Right atrium auricular region (tissue), 2 donors: ENCODE results near the gene LRTM2. TPM values are rescaled to one million over a fixed set of nuclear protein-coding genes. Genes with fewer than 3 reads are reported as not detected.

ENCODE experiments used
- DNase-seq: peaks from one replicate; pipeline ENCODE4 v3.0.0-alpha.2; 2019; ENCODE audit warnings: low spot score
- H3K27ac ChIP-seq, 2 donors: fragments of 200-600 bp; sonication (generic); 1 replicate in 1 of 2; 2 replicates in 1 of 2; pipeline ENCODE4 v1.5.1; 2016 to 2019
- H3K27me3 ChIP-seq, 2 donors: fragments of 200-600 bp; sonication (generic); one replicate each; pipeline versions ENCODE4 v1.5.1 to v1.6.0; 2017 to 2019
- H3K36me3 ChIP-seq: fragments of 200-600 bp; sonication (generic); one replicate; pipeline ENCODE4 v1.5.1; 2016
- H3K4me1 ChIP-seq, 2 donors: fragments of 200-600 bp; sonication (generic); one replicate each; pipeline versions ENCODE4 v1.5.1 to v1.6.0; 2017 to 2019
- H3K4me3 ChIP-seq, 2 donors: fragments of 200-600 bp; sonication (generic); 1 replicate in 1 of 2; 2 replicates in 1 of 2; pipeline ENCODE4 v1.5.1; 2017 to 2019; ENCODE audit warnings: mild to moderate bottlenecking in 1 of 2, moderate library complexity in 1 of 2
- H3K9me3 ChIP-seq, 2 donors: fragments of 200-600 bp; sonication (generic); one replicate each; pipeline ENCODE4 v1.5.1; 2019
- total RNA-seq, 2 donors: library from RNA; depleted of rRNA; stranded (reverse); fragments of >200 nt; gene quantifications; one replicate each; pipeline ENCODE4 v1.1.0, GENCODE V29; 2016
- TF ChIP-seq, protein P1 (sequence below), 2 donors: fragments of 200-600 bp; sonication (generic); IDR thresholded peaks; one replicate each; pipeline ENCODE4 v1.5.1; 2019; ENCODE audit warnings: antibody characterized with exemption in 2 of 2

LRTM2 gene
- total RNA-seq, 2 donors from 2014 or later = not detected

DNA sequence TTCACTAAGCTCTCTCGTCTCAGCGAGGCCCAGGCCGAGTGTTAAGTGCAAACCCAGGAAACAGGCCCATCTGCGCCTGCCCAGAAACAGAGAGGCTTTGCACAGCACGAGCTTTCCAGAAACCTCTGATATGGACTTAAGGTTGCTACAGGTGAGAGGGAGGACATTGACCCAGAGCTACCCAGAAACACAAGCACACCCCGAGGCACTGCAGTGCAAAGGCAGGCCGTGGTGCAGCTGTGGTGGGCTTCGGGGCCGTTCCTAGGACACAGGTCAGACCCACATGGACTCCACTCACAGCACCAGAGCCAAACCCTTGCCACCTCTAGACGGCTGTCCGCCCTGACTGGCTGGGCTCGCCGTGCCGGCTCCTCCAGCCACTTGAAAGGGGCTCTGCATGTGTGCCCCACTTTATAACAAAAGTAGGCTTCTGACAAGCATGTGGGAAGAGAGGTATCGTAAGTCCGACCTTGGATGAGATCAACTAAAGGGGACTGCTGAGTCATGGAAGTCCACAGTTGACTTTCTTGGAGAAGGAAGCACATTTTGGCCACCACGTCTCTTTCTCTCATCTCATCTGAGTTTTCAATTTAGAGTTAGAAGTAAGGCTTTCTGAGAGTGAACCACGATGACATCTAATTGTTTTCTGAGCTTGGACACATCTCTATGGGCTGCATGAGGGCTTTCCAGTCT is 59.9 kb downstream of the LRTM2 start:
- Histone ChIP-seq H3K4me3 (no peak overlapping the region), H3K27me3 (no peaks in the 10 kb centered on the region), H3K27ac (no peak overlapping the region), H3K9me3 (no peaks in the 10 kb centered on the region), H3K36me3 (no peaks in the 10 kb centered on the region), H3K4me1 (no peaks in the 10 kb centered on the region)
- TF ChIP-seq, protein P1, sequence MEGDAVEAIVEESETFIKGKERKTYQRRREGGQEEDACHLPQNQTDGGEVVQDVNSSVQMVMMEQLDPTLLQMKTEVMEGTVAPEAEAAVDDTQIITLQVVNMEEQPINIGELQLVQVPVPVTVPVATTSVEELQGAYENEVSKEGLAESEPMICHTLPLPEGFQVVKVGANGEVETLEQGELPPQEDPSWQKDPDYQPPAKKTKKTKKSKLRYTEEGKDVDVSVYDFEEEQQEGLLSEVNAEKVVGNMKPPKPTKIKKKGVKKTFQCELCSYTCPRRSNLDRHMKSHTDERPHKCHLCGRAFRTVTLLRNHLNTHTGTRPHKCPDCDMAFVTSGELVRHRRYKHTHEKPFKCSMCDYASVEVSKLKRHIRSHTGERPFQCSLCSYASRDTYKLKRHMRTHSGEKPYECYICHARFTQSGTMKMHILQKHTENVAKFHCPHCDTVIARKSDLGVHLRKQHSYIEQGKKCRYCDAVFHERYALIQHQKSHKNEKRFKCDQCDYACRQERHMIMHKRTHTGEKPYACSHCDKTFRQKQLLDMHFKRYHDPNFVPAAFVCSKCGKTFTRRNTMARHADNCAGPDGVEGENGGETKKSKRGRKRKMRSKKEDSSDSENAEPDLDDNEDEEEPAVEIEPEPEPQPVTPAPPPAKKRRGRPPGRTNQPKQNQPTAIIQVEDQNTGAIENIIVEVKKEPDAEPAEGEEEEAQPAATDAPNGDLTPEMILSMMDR (IDR thresholded peaks at IDR 0.05) = no peak
- peak; percentile 30 for DNase-seq

DNA sequence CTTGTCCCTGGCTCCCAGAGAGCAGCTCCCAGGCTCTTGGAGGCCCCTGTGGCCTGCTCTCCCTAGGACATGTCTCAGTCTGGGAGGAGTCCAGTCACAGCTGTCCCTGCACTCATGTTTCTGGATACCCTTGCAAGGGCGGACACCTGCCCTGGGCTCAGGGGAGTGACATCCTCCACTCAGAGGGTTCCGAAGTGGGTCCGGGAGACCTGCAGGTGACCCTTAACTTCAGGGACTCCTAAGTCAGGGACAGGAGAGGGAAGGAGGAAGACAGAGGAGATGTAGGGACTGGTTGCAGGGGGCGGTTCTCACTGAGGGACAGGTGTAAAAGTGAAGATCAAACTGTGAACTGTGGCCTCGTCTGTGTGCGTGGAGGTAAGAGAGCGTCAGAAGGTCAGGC is 60.5 kb downstream of the LRTM2 start:
- H3K27me3 ChIP-seq = no peaks in the 10 kb centered on the region
- peak; percentile 50 for DNase-seq
- H3K27ac ChIP-seq = no peak overlapping the region
- no peaks in the 10 kb centered on the region for H3K9me3 ChIP-seq
- TF ChIP-seq, protein P1 (IDR thresholded peaks at IDR 0.05) = no peak
- no peaks in the 10 kb centered on the region for H3K4me1 ChIP-seq
- H3K36me3 ChIP-seq = no peaks in the 10 kb centered on the region
- no peak overlapping the region for H3K4me3 ChIP-seq

DNA sequence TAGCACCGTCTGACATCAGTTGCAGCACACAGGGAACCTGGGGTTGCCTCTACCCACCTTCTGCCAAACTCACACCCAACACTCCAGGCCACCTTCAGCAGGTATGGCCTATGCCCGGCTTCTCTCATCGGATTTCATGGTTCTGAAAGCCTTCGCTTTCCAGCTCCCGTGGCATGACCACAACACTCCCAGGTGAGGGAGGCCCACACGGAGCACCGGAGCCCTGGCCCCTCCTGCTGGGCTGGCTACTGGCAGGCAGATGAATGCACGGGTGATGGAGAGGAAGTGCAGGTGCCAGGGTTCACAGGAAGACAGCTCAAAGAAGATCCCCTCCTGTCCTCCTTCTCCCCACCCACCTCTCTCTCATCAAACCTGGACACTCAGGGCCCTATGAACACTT is 60.9 kb downstream of the LRTM2 start:
- no peak overlapping the region for H3K27ac ChIP-seq
- no peaks in the 10 kb centered on the region for H3K4me1 ChIP-seq
- H3K9me3 ChIP-seq = no peaks in the 10 kb centered on the region
- DNase-seq = peak; percentile 26
- no peaks in the 10 kb centered on the region for H3K27me3 ChIP-seq
- H3K36me3 ChIP-seq = no peaks in the 10 kb centered on the region
- no peak overlapping the region for H3K4me3 ChIP-seq
- TF ChIP-seq, protein P1 (IDR thresholded peaks at IDR 0.05) = no peak

DNA sequence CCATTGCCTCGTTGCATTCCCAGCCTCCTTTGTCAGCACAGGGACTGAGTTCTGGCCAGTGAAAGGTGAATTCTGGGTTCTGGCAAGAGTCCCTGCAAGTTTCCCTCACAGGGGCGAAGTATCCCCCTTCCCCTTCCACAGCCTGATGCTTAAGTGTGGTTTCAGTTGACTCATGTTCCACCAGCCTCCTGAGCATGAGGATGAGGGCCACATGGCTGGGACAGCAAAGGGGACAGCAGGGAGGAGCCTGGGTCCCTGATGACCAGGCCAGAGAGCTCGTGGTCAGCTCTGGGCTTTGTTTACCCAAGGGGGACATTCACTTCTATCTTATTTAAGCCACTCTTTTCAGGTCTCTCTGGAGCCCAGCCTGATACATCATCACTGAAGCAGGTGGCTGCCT is 61.6 kb downstream of the LRTM2 start:
- DNase-seq = peak; percentile 47
- Histone ChIP-seq H3K27me3 (no peaks in the 10 kb centered on the region), H3K4me3 (no peak overlapping the region), H3K4me1 (no peaks in the 10 kb centered on the region), H3K36me3 (no peaks in the 10 kb centered on the region), H3K9me3 (no peaks in the 10 kb centered on the region), H3K27ac (no peak overlapping the region)
- TF ChIP-seq, protein P1 (IDR thresholded peaks at IDR 0.05) = no peak

DNA sequence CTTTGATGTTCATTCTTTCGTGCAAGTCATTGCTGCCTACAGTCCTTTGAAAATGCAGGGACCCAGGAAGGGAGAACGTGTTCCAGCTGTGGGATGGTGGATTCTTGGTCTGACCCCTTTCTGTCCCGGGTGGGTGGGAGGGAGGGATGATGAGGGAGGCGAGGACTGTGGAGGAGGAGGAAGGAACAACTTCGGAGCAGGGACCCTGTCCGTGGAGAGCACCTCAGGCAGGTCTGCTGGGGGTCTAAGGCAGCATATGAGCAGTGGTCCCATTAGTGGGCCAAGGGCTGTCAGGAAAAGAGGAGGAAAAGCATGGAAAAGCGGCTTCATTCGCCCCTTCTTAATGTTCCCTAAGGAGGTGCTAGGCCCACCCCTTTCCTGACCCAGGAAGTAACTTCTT is 62.0 kb downstream of the LRTM2 start:
- H3K27me3 ChIP-seq = no peaks in the 10 kb centered on the region
- H3K4me3 ChIP-seq = no peak overlapping the region
- H3K27ac ChIP-seq = no peak overlapping the region
- TF ChIP-seq, protein P1 (IDR thresholded peaks at IDR 0.05) = no peak
- DNase-seq = no peak
- H3K9me3 ChIP-seq = no peaks in the 10 kb centered on the region
- H3K36me3 ChIP-seq = no peaks in the 10 kb centered on the region
- no peaks in the 10 kb centered on the region for H3K4me1 ChIP-seq
